Measurements from ENCODE around the gene WDR5B.
"Not testable (repeated sequence)": the region's sequence is repeated elsewhere in the genome, so short reads cannot be mapped to it uniquely, and the experiment has no call there.

WDR5B gene

GRCh38 chr3:122407946-122408345, 7.9 kb downstream of the WDR5B start:
- no peak for DNase-seq

- DNase-seq = no peak
These were observed 9.7 kb downstream of the WDR5B start for GRCh38 chr3:122406198-122406597.

GRCh38 chr3:122405015-122405414, 10.8 kb downstream of the WDR5B start:
- no peak for DNase-seq

DNA sequence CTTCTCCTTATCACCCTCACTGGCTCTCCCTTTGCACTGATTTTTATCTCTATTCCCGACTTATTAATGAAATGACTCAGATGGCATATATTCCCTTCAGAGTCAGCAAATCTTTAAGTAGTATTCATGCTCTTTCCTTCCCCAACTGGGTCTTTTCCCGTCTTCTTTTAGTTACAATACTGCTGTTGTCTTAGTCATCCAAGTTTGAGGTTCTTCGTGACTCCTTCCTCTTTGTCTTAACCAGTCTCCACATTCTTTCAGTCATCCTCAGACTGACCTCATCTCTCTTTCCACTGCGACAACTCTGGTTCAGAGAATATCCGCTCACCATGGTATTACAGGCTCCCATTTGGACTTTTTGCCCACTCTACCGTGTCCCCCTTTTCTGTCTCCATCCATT, 12.4 kb downstream of the WDR5B start:
- DNase-seq = no peak

GRCh38 chr3:122398920-122399319, 16.9 kb downstream of the WDR5B start:
- no peak for DNase-seq

- DNase-seq = no peak
These were observed 18.7 kb downstream of the WDR5B start for GRCh38 chr3:122397201-122397600.

GRCh38 chr3:122396511-122396910, 19.4 kb downstream of the WDR5B start:
- no peak for DNase-seq

- no peak for DNase-seq
These were observed 20.3 kb downstream of the WDR5B start for GRCh38 chr3:122395582-122395981.

- no peak for DNase-seq
These were observed 21.7 kb downstream of the WDR5B start for GRCh38 chr3:122394173-122394572.

- DNase-seq = peak; percentile 54
These were observed 22.7 kb downstream of the WDR5B start for GRCh38 chr3:122392868-122393844.

DNA sequence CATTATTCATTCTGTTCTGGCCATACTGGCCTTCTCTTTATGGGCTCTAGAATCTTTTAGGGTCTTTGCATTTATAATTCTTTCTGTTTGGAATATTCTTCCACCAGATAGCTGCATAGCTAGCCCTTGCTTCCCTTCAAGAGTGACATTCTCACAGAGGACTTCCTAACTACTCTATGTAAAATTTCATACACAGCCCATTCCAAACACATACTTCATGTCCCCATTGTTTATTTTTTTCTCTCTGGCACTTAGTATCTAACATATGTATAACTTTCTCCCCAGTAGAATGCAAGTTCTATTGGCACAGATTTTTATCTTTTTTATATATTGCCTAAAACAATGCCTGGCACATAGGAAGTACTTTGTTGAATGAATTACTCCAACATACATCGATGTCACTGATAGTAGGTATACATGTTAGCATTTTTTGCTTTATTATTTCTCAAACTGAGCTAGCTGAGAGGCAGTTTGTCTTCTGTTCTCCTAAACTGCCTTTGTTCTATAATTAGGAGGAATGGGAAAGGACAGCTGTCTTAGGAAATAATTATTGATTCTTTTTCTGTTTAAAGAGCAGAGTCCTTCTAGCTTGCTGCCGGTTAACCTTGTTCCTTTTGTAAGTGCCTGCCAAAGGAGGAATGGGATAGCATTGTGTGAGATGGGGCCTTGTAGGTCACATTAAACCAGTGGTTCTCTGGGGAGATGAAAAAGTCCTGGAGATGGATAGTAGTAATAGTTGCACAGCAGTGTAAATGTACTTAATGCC, 24.0 kb downstream of the WDR5B start:
- DNase-seq = no peak

DNA sequence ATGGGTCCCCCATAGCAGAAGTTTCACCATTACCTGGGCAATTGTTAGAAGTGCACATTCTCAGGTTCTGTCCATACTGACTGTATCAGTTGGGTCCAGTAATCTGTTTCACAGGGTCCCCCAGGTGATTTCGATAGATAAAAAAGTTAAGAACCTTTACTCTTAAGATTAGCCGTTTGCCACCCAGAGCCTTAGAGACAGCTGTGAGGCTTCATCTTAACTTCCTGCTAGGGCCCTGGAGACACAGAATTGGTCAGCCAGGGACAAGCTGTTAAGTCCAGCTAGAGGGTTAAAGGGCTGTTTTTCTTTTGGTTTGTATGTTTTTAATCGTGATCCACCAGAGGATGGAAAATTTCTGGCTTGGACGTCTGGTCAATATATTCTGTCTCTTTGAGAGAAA, 25.2 kb downstream of the WDR5B start:
- DNase-seq = no peak

DNA sequence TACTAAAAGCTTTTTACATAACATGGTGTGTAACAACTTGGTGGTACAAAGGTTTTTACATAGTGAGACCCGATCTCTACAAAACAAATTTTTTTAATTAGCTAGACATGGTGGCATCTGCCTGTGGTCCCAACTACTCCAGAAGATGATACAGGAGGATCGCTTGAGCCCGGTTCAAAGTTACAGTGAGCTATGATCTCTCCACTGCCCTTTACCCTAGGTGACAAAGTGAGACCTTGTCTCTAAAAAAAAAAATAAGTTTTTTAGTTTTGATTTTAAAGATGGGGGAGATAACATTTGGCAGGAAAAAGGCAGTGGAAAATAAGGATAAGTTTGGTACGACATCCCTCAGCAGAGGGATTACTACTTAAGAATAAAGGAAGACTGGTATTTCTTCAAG, 26.0 kb downstream of the WDR5B start:
- DNase-seq = no peak

GRCh38 chr3:122389197-122389596, 26.7 kb downstream of the WDR5B start:
- DNase-seq = no peak

DNA sequence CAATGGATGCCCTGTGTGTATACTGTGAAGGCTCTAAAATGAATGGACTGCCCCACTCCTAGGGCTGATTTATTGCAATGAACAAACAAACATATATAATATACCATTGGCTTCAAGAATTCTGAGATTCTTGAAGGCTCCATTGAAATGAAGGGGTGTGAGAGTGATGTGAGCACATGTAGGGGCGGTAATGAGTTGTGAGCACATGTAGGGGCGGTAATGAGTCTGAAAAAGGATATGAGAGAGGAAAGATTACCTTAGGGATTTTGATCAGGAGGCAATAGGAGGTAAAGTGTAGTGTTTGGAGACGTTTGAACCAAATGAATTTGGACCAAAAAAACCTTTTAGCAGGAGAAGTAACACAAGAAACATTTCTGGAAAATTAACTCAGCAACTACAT, 28.2 kb downstream of the WDR5B start:
- DNase-seq = no peak

GRCh38 chr3:122383771-122384697, 31.8 kb downstream of the WDR5B start, which contains the start of gene FAM162A:
Gene FAM162A, plus strand, starts transcription at chr3:122384182. Its CDS starts 84 bp downstream, at chr3:122384266.
- DNase-seq = peak; percentile 92

DNA sequence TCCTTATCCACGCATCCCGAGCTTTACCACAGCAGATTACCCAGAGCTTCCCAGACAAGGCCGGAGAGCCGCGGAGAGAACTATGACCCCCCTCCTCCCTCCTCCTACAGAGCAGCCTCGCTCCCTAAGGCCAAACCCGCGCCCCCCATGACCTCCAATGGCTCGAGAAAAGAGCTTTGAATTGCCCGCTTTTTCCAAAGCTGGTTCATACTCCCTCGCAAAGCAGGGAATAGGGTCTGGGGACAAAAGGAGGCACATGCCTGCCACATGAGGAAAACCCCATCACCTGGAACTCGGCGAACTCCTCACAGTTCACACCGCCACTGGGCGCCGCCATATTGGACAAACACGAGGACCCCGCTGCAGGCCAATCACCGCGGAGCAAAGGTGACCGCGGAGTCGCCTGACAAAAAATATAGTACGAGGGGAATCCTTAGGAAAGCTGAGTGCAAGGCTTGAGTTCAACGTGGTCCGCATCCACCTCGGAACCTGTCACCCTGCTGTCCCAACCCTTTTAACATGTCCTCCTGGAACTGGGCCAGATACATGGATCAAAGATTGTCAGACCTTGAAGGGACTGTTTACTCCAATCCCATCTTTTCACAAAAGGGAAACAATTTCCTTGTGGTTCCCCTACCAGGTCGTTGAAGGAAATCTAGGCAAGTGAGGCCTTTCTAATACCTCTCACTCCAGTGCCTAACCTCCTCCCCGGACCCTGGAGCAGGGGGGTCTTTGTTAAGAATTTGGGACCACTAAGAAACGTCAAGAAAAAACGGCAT, 32.8 kb downstream of the WDR5B start, which contains the start of gene MIX23:
Gene MIX23, minus strand, starts transcription at position 344 of the 779 bp plus-strand sequence. Its CDS starts 7 bp downstream, at position 337.
- peak; percentile 86 for DNase-seq

GRCh38 chr3:122377975-122378374, 37.9 kb downstream of the WDR5B start:
- no peak for DNase-seq

GRCh38 chr3:122374034-122374433, 41.8 kb downstream of the WDR5B start:
- DNase-seq = no peak

GRCh38 chr3:122366379-122366749, 49.5 kb downstream of the WDR5B start:
- DNase-seq = no peak

- not testable (repeated sequence) for DNase-seq
These were observed 50.1 kb downstream of the WDR5B start for GRCh38 chr3:122365582-122366378.
